Kidney (tissue), 14 donors: Measurements from ENCODE around the gene AGPS. TPM values are rescaled to one million over a fixed set of nuclear protein-coding genes. Genes with fewer than 3 reads are reported as not detected.

ENCODE experiments used
- DNase-seq, 5 donors: peaks; one replicate each; pipeline ENCODE4 v3.0.0-alpha.2; 2013 to 2020
- FAIRE-seq: peaks from 2 replicates; lab custom pipeline; 2012; peaks lifted over from hg19 to GRCh38; lab: Jason Lieb, UNC
- H3K27ac ChIP-seq, 2 donors: one replicate each; pipeline ENCODE4 v1.7.0; 2013; ENCODE audit warnings: low read depth in 2 of 2, low read length in 2 of 2, inconsistent platforms in 1 of 2
- H3K27me3 ChIP-seq: one replicate; pipeline ENCODE4 v1.7.1; 2013; ENCODE audit warnings: low read length, inconsistent platforms; ENCODE audit not compliant: control insufficient read depth, insufficient read depth
- H3K36me3 ChIP-seq, 3 donors: one replicate each; pipeline versions ENCODE4 v1.7.0 to v1.7.1; 2013; ENCODE audit warnings: low read length in 3 of 3, control low read depth in 1 of 3, inconsistent platforms in 1 of 3; ENCODE audit not compliant: insufficient read depth in 3 of 3, control insufficient read depth in 2 of 3
- H3K4me1 ChIP-seq, 3 donors: one replicate each; pipeline versions ENCODE4 v1.7.0 to v1.7.1; 2013; ENCODE audit warnings: low read length in 3 of 3, inconsistent platforms in 1 of 3, low read depth in 1 of 3; ENCODE audit not compliant: control insufficient read depth in 2 of 3, insufficient read depth in 2 of 3
- H3K4me3 ChIP-seq, 3 donors: one replicate each; pipeline versions ENCODE4 v1.7.0 to v1.8.1; 2013; ENCODE audit warnings: low read length in 3 of 3, control low read depth in 1 of 3, inconsistent platforms in 1 of 3
- H3K9ac ChIP-seq, 3 donors: one replicate each; pipeline versions ENCODE4 v1.7.0 to v1.7.1; 2013; ENCODE audit warnings: low read length in 3 of 3, control low read depth in 1 of 3, inconsistent platforms in 1 of 3
- H3K9me3 ChIP-seq, 3 donors: one replicate each; pipeline versions ENCODE4 v1.7.0 to v1.7.1; 2013; ENCODE audit warnings: low read length in 3 of 3, control low read depth in 1 of 3, inconsistent platforms in 1 of 3; ENCODE audit not compliant: control insufficient read depth in 2 of 3, insufficient read depth in 1 of 3
- intact Hi-C: fragments of 100-400 bp; cut with DNase I; formaldehyde crosslinking; loops from one replicate; pipeline ENCODE4 v1.11.1; 2022
- polyA plus RNA-seq: library from polyadenylated mRNA; stranded (reverse); fragments of 350-450 nt; fragmentation: Illumina TruSeq; extraction: RNeasy Lipid Tissue Mini Kit (QIAGEN cat#74804); gene quantifications from one replicate; pipeline ENCODE4 v1.2.3, GENCODE V29; 2014; ENCODE audit warnings: low read depth, low replicate concordance; ENCODE audit not compliant: insufficient read depth
- total RNA-seq: library from RNA; stranded (reverse); fragmentation: NEBNext Ultra II Directional; extraction: Animal tissue kit (Norgen Biotek cat#: 25700); gene quantifications from one replicate; pipeline ENCODE4 v1.2.1, GENCODE V29; 2021
- TF ChIP-seq, protein P1 (sequence below): IDR thresholded peaks from 3 replicates; pipeline ENCODE4 v1.5.1; 2012; ENCODE audit warnings: mild to moderate bottlenecking, moderate library complexity, borderline replicate concordance; ENCODE audit not compliant: insufficient read depth; ENCODE audit errors: extremely low read depth
- donor health status: control.
- donor health status: control.
- donor health status: control.
- donor health status: control.
- donor health status: control.
- donor health status: DM: yes; HTN: yes; CAD: no.
- donor health status: Normal renal cell carcinoma (clear cell type).

AGPS gene
- total and polyA plus RNA-seq, 2 donors from 2014 or later = 7.9 to 45.7 TPM

DNA sequence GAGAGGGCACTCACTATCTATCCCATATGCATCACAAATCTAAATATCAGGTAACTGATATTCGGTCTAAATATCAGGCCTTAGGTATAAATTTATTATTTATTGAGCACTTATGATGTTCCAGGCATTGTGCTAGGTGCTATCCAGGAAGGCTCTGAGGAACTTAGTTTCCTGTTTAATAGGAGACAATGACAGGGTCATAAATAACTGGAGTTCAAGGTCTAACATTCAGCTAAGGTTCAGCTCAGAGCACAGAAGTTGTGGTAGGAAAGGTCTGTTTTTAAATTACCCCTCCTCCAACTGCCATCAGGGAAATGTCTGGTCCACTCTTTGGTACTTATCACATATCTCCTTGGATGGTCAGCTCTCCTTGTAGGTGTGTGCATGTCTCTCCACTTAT lies 193.6 kb downstream of the AGPS start:
- Histone ChIP-seq H3K4me1 (no peaks in the 10 kb centered on the region), H3K9me3 (no peaks in the 10 kb centered on the region), H3K4me3 (no peak overlapping the region), H3K27me3 (no peaks in the 10 kb centered on the region), H3K27ac (no peak overlapping the region), H3K36me3 (no peaks in the 10 kb centered on the region), H3K9ac (no peak overlapping the region)
- FAIRE-seq = no peak
- intact Hi-C loops = no loop called here
- TF ChIP-seq, protein P1, sequence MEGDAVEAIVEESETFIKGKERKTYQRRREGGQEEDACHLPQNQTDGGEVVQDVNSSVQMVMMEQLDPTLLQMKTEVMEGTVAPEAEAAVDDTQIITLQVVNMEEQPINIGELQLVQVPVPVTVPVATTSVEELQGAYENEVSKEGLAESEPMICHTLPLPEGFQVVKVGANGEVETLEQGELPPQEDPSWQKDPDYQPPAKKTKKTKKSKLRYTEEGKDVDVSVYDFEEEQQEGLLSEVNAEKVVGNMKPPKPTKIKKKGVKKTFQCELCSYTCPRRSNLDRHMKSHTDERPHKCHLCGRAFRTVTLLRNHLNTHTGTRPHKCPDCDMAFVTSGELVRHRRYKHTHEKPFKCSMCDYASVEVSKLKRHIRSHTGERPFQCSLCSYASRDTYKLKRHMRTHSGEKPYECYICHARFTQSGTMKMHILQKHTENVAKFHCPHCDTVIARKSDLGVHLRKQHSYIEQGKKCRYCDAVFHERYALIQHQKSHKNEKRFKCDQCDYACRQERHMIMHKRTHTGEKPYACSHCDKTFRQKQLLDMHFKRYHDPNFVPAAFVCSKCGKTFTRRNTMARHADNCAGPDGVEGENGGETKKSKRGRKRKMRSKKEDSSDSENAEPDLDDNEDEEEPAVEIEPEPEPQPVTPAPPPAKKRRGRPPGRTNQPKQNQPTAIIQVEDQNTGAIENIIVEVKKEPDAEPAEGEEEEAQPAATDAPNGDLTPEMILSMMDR = no peak
- no peak for DNase-seq

DNA sequence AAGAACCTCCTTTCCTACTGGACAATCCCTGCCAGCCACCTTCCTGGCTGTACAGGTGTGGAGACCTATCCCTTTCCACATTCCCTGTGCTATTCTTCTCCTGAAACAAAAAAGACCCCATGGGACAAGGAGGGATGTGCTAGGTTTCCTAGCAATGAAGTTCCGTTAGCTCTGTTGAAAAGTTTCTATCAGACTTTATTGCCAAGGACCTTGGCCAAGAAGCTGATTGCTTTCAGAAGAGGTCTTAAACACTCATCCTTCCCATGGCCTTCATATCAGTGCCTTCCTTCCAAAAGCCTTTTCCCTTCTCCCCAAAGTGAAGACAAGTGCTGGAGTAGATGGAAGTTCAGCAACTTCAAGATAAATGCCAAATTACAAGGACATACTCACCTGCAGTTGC lies 194.8 kb downstream of the AGPS start:
- H3K9ac ChIP-seq = no peak overlapping the region
- TF ChIP-seq, protein P1 = no peak
- intact Hi-C loops = no loop called here
- no peak overlapping the region for H3K4me3 ChIP-seq
- no peaks in the 10 kb centered on the region for H3K9me3 ChIP-seq
- DNase-seq = no peak
- no peaks in the 10 kb centered on the region for H3K36me3 ChIP-seq
- H3K27me3 ChIP-seq = no peaks in the 10 kb centered on the region
- H3K27ac ChIP-seq = no peak overlapping the region
- no peaks in the 10 kb centered on the region for H3K4me1 ChIP-seq
- no peak for FAIRE-seq

DNA sequence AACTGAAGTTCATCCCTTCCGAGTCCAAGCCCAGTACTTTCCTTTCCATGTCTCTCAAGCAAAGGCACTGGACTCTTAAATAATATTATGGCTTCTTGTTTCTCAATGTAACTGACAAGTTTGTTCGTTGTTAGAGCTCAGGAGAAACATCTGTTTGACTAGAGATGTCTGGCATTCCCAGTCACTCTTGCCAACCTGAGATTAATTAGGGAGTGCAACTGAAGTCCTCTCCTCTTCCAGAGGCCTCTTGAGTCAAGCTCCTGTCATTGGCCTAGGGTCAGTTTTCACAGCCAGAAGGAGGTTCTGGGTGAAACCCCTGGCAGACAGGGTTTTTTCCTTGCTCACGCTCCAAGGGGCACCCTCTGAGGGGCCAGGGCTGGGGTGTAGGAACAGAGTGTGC lies 196.1 kb downstream of the AGPS start:
- DNase-seq (no peak), FAIRE-seq (no peak)
- intact Hi-C loops = no loop called here
- H3K27ac ChIP-seq = no peak overlapping the region
- H3K36me3 ChIP-seq = no peaks in the 10 kb centered on the region
- H3K27me3 ChIP-seq = no peaks in the 10 kb centered on the region
- H3K9me3 ChIP-seq = no peaks in the 10 kb centered on the region
- TF ChIP-seq, protein P1 = no peak
- no peak overlapping the region for H3K4me3 ChIP-seq
- H3K9ac ChIP-seq = no peak overlapping the region
- H3K4me1 ChIP-seq = no peaks in the 10 kb centered on the region

DNA sequence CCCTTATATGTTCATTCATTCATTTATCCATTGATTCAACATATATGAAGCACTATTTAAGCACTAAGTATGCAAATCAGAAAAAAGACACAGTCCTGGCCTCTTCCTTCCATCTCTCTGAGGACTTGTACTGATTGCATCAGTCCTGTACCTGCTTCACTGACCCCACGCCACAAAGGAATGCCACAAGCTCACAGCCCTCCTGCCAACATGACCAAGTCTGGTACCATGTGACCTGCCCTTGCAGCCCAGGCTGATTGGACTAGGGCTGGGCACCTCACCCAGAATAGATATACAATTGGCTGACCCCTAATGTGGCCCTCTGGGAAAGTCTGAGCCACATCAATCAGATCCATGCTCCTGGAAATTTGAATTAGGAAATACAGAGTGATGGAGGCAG lies 196.6 kb downstream of the AGPS start:
- H3K27me3 ChIP-seq = no peaks in the 10 kb centered on the region
- no peaks in the 10 kb centered on the region for H3K9me3 ChIP-seq
- H3K9ac ChIP-seq = no peak overlapping the region
- no peak overlapping the region for H3K27ac ChIP-seq
- no peaks in the 10 kb centered on the region for H3K36me3 ChIP-seq
- FAIRE-seq (no peak), DNase-seq (no peak)
- H3K4me3 ChIP-seq = no peak overlapping the region
- H3K4me1 ChIP-seq = no peaks in the 10 kb centered on the region
- TF ChIP-seq, protein P1 = no peak
- intact Hi-C loops = no loop called here
